ENCODE measurements around the gene CARD11.

DNA sequence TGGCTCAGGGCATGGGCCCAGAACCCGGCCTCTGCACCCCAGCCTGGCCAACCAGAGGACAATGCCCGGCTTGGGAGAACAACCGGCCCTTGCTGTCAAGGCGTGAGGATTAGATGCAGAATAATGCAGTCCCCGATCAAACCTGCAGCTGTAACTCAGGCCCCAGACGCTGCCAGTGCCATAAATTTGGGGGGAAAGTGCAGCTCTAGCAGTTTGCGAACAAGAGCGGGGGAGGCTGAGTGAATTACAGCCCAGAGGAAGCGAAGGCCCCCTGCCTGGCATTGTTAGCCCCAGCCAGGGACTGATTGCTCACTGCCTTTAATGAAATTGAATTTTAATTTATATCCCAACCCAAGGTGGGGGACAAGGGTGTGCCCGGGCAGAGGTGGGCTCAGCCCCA lies 161.6 kb downstream of the CARD11 start:
- TF ChIP-seq, protein P1, sequence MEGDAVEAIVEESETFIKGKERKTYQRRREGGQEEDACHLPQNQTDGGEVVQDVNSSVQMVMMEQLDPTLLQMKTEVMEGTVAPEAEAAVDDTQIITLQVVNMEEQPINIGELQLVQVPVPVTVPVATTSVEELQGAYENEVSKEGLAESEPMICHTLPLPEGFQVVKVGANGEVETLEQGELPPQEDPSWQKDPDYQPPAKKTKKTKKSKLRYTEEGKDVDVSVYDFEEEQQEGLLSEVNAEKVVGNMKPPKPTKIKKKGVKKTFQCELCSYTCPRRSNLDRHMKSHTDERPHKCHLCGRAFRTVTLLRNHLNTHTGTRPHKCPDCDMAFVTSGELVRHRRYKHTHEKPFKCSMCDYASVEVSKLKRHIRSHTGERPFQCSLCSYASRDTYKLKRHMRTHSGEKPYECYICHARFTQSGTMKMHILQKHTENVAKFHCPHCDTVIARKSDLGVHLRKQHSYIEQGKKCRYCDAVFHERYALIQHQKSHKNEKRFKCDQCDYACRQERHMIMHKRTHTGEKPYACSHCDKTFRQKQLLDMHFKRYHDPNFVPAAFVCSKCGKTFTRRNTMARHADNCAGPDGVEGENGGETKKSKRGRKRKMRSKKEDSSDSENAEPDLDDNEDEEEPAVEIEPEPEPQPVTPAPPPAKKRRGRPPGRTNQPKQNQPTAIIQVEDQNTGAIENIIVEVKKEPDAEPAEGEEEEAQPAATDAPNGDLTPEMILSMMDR (IDR thresholded peaks at IDR 0.05) = no peak
- TF ChIP-seq POLR2AphosphoS5 (IDR thresholded peaks at IDR 0.05) (no peak), POLR2A (IDR thresholded peaks at IDR 0.05) (no peak)
